Stimulated activated CD8-positive, alpha-beta memory T cell treated with anti-CD3 and anti-CD28 coated beads, Interleukin-2, amount 100 ng/mL, for 48 hours (primary cell): ENCODE measurements around the gene TRAF7.
"Not testable (repeated sequence)": the region's sequence is repeated elsewhere in the genome, so short reads cannot be mapped to it uniquely, and the experiment has no call there.

Source experiments
- DNase-seq, 2 donors: peaks; one replicate each; pipeline ENCODE4 v3.0.0-alpha.2; 2020; ENCODE audit warnings: low read depth in 2 of 2

Gene TRAF7

GRCh38 chr16:2199621-2200139 lies 44.1 kb downstream of the TRAF7 start:
- DNase-seq: no peak

- no peak for DNase-seq
Measured at GRCh38 chr16:2200313-2200712, 44.7 kb downstream of the TRAF7 start.

GRCh38 chr16:2203119-2203688 lies 47.6 kb downstream of the TRAF7 start:
- not testable (repeated sequence) for DNase-seq

- DNase-seq: no peak
Measured at GRCh38 chr16:2204416-2205103, 49.0 kb downstream of the TRAF7 start.

- DNase-seq: peak; percentile 74 to 91
Measured at GRCh38 chr16:2205104-2205966, 49.8 kb downstream of the TRAF7 start, which contains the start of gene MLST8. Gene MLST8 (plus strand): TSS chr16:2205454. CDS start chr16:2206086, 632 bp downstream.

GRCh38 chr16:2205967-2206313 lies 50.4 kb downstream of the TRAF7 start:
- no peak for DNase-seq

GRCh38 chr16:2206420-2206779 lies 50.8 kb downstream of the TRAF7 start:
- DNase-seq: no peak

GRCh38 chr16:2206780-2207433 lies 51.3 kb downstream of the TRAF7 start:
- no peak for DNase-seq

- DNase-seq: no peak
Measured at GRCh38 chr16:2207872-2208271, 52.3 kb downstream of the TRAF7 start.

- DNase-seq: no peak
Measured at GRCh38 chr16:2208308-2208707, 52.7 kb downstream of the TRAF7 start.

- DNase-seq: no peak
Measured at GRCh38 chr16:2208772-2209171, 53.2 kb downstream of the TRAF7 start.

- no peak for DNase-seq
Measured at GRCh38 chr16:2209258-2210008, 53.9 kb downstream of the TRAF7 start.

GRCh38 chr16:2210009-2210332 lies 54.4 kb downstream of the TRAF7 start:
- no peak for DNase-seq

GRCh38 chr16:2210386-2211365 lies 55.1 kb downstream of the TRAF7 start, which contains the start of gene BRICD5:
Gene BRICD5 (minus strand): TSS chr16:2210863. CDS start chr16:2210833, 30 bp downstream.
- DNase-seq: no peak

- DNase-seq: no peak
Measured at GRCh38 chr16:2211923-2212347, 56.4 kb downstream of the TRAF7 start.

GRCh38 chr16:2212362-2213324 lies 57.1 kb downstream of the TRAF7 start:
- DNase-seq: no peak

GRCh38 chr16:2213817-2214718 lies 58.5 kb downstream of the TRAF7 start:
- DNase-seq: no peak

GRCh38 chr16:2214719-2214968 lies 59.1 kb downstream of the TRAF7 start, which contains the start of gene PGP:
Gene PGP (minus strand): TSS chr16:2214840. CDS start chr16:2214777, 63 bp downstream.
- no peak for DNase-seq
